Measurements from ENCODE around the gene HEY2.

DNA sequence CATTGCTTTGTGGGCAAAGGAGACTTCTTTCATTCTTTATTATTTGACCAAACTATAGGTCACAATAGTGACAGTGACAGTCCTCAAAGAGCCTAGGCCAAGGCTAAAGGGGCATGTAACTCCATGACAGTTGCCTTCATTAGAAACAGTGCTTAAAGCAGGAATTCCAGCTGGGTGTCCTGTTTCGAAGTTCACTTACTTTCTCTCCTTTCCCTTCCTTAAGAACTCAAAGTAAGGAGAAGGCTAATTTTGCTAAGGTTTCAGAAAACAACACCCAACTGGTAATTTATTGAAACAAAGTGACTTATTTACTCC lies 48.1 kb upstream of the HEY2 start:
- TF ChIP-seq, protein P1, sequence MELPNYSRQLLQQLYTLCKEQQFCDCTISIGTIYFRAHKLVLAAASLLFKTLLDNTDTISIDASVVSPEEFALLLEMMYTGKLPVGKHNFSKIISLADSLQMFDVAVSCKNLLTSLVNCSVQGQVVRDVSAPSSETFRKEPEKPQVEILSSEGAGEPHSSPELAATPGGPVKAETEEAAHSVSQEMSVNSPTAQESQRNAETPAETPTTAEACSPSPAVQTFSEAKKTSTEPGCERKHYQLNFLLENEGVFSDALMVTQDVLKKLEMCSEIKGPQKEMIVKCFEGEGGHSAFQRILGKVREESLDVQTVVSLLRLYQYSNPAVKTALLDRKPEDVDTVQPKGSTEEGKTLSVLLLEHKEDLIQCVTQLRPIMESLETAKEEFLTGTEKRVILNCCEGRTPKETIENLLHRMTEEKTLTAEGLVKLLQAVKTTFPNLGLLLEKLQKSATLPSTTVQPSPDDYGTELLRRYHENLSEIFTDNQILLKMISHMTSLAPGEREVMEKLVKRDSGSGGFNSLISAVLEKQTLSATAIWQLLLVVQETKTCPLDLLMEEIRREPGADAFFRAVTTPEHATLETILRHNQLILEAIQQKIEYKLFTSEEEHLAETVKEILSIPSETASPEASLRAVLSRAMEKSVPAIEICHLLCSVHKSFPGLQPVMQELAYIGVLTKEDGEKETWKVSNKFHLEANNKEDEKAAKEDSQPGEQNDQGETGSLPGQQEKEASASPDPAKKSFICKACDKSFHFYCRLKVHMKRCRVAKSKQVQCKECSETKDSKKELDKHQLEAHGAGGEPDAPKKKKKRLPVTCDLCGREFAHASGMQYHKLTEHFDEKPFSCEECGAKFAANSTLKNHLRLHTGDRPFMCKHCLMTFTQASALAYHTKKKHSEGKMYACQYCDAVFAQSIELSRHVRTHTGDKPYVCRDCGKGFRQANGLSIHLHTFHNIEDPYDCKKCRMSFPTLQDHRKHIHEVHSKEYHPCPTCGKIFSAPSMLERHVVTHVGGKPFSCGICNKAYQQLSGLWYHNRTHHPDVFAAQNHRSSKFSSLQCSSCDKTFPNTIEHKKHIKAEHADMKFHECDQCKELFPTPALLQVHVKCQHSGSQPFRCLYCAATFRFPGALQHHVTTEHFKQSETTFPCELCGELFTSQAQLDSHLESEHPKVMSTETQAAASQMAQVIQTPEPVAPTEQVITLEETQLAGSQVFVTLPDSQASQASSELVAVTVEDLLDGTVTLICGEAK (IDR thresholded peaks at IDR 0.05; ENCODE audit: borderline replicate concordance): no peak
- TF ChIP-seq POLR2AphosphoS2 (IDR thresholded peaks at IDR 0.05; ENCODE audit: low read depth, low read length): no peak
- TF ChIP-seq BACH1 (IDR thresholded peaks at IDR 0.05; ENCODE audit: borderline replicate concordance): no peak
- no peak for TF ChIP-seq MYB (IDR thresholded peaks at IDR 0.05; ENCODE audit: borderline replicate concordance, low read depth, low read length)
- TF ChIP-seq CEBPB (IDR thresholded peaks at IDR 0.05; ENCODE audit: borderline replicate concordance in 1 of 2, low read depth in 2 of 2, low read length in 2 of 2): no peak
- TF ChIP-seq, protein P2, sequence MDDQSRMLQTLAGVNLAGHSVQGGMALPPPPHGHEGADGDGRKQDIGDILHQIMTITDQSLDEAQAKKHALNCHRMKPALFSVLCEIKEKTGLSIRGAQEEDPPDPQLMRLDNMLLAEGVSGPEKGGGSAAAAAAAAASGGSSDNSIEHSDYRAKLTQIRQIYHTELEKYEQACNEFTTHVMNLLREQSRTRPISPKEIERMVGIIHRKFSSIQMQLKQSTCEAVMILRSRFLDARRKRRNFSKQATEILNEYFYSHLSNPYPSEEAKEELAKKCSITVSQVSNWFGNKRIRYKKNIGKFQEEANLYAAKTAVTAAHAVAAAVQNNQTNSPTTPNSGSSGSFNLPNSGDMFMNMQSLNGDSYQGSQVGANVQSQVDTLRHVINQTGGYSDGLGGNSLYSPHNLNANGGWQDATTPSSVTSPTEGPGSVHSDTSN (IDR thresholded peaks at IDR 0.05; ENCODE audit: insufficient replicate concordance, low read depth, low read length): no peak
- no peak for TF ChIP-seq POLR2AphosphoS5 (IDR thresholded peaks at IDR 0.05; ENCODE audit: low read length)
- no peak for TF ChIP-seq POLR2A (IDR thresholded peaks at IDR 0.05; ENCODE audit: low read depth, low read length)
- TF ChIP-seq BMI1 (IDR thresholded peaks at IDR 0.05; ENCODE audit: borderline replicate concordance): no peak
- no peak for TF ChIP-seq RAD21 (IDR thresholded peaks at IDR 0.05; ENCODE audit: insufficient read depth, low read depth, low read length)
- no peak for TF ChIP-seq GABPA (IDR thresholded peaks at IDR 0.05; ENCODE audit: low read depth)
- TF ChIP-seq, protein P3, sequence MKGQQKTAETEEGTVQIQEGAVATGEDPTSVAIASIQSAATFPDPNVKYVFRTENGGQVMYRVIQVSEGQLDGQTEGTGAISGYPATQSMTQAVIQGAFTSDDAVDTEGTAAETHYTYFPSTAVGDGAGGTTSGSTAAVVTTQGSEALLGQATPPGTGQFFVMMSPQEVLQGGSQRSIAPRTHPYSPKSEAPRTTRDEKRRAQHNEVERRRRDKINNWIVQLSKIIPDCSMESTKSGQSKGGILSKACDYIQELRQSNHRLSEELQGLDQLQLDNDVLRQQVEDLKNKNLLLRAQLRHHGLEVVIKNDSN (IDR thresholded peaks at IDR 0.05; ENCODE audit: borderline replicate concordance, extremely low read length, insufficient read depth, low read depth, low read length): no peak
- TF ChIP-seq, protein P4, sequence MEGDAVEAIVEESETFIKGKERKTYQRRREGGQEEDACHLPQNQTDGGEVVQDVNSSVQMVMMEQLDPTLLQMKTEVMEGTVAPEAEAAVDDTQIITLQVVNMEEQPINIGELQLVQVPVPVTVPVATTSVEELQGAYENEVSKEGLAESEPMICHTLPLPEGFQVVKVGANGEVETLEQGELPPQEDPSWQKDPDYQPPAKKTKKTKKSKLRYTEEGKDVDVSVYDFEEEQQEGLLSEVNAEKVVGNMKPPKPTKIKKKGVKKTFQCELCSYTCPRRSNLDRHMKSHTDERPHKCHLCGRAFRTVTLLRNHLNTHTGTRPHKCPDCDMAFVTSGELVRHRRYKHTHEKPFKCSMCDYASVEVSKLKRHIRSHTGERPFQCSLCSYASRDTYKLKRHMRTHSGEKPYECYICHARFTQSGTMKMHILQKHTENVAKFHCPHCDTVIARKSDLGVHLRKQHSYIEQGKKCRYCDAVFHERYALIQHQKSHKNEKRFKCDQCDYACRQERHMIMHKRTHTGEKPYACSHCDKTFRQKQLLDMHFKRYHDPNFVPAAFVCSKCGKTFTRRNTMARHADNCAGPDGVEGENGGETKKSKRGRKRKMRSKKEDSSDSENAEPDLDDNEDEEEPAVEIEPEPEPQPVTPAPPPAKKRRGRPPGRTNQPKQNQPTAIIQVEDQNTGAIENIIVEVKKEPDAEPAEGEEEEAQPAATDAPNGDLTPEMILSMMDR (IDR thresholded peaks at IDR 0.05 in 2 of 3, conservative IDR thresholded peaks at IDR 0.05 in 1 of 3; ENCODE audit: control insufficient read depth in 2 of 3, extremely low read depth in 1 of 3, insufficient read depth in 1 of 3, low read depth in 3 of 3, low read length in 3 of 3): no peak
- no peak for TF ChIP-seq RFX5 (IDR thresholded peaks at IDR 0.05; ENCODE audit: low read depth, low read length)
